Activated CD4-positive, alpha-beta T cell treated with anti-CD3 and anti-CD28 coated beads for 1 hour (primary cell): ENCODE data around the gene IVL.

Experiments
- DNase-seq: peaks from one replicate; pipeline ENCODE4 v3.0.0-alpha.2; 2020

The IVL gene

DNA sequence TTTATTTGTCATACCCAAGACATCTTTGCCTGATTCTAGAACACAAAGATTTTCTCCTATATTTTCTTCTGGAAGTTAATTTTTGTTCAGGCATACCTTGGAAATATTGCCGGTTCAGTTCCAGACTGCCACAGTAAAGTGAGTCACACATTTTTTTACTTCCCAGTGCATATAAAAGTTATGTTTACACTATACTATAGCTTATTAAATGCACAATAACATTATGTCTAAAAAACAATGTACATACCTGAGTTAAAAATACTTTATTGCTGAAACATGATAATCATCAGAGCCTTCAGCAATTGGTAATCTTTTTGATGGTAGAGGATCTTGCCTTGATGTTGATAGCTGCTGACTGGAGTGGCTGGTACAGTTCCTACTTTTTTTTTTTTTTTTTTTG lies 20.2 kb upstream of the IVL start:
- DNase-seq, result no peak

DNA sequence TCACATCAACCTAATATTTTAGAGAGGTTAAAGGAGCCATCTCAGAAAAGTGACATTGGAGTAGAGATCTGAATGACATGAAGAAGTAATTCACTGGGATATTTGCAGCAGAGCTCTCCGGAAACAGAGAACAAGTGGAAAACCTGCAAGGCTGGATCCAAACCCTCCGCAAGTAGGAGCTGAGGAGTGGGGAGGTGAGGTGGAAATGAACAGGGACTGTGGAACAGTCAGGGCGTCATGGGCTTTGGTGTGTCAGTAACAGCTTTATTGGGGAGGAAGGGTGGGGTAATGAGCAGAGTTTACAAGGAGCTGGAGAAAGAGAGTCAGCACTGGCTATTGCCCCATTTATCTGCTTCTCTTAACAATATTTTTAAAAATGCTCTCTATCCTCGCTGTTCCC lies 9.3 kb upstream of the IVL start:
- DNase-seq, result no peak

DNA sequence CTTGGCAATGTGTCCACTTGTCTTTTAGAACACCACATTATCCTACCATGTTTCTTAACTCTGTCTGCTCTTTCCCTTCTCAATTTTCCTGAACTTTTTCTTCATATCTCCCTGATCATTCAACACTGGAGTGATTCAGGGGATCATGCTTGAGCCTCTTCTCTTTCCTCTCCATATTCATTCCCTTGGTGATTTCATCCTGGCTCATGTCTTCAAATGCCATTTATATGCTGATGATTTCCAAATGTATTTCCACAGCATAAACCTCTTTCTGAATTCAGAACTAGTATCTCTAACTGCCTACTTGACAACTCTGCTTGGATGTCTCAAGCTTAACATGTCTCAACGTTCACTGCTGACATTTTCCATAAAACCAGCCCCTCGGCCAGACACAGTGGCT lies 8.5 kb upstream of the IVL start:
- no peak for DNase-seq

DNA sequence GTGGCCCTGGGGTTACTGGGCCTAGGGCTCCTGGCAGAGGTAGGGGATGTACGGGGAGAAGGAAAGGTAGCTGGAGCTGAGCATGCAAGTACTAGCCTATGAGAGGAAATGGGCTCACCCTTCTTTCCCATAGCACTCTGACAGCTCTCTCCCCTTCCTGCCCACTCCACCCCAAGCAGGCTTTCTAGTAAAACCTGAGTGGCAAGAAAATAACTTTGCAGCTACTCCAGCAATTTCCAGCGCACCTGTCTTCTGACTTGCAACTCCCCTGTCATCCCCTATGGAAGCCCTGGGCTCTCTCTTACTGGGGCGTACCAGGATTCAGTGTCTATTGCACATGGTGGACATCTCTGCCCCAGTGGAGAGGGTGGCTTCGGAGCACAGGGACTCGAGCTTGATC lies 6.7 kb upstream of the IVL start:
- DNase-seq, result no peak

DNA sequence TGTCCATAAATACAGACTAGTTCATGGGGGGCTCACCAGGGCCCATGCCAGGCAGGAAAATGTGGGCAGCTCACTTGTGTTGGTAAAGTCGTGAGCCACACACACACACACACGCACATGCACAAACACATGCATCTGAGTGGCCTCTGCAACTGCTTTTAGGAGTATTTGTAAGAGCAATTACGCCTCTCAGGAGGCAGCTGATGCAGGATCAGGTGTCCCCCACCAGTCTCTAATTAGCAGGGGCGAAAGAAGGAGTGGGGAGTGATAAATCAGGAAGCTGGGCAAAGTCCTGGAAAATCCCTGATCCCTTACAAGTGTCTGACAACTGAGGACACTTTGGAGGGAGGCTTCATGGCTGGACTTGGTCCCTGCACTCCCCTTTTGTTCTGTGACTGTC lies 5.7 kb upstream of the IVL start:
- DNase-seq, result no peak

DNA sequence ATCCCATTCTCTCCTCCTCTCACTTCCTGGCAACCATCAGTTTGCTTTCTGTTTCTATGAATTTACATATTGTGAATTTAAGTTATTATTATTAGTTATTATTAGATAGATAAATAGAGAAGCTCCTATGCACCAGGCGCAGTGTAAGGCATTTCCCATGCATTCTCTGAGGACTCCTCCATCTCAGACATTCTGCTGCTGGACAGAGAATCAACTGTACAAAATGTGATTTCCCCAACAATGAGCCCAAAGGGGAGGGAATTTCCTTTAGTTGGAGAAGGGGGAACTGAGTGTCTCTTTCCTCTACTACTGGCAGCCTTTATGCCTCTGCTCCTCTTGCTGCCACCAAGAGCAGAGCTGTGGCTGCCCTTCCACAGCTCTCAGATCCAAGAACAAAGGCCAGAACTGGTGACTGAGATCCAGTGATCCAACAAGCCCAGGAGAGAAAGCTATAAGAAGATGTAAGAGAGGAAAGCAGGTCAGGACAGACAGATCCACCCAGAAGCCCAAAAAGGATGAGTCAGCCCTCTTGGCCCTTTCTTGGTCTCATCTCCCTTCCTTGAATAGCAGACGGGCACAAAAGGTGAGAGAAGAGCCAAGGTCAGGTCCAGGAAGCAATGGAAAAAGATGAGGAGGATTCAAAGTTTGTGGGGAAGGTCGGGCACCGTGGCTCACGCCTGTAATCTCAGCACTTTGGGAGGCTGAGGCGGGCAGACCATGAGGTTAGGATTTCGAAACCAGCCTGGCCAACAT lies 3.5 kb upstream of the IVL start:
- DNase-seq, result no peak

DNA sequence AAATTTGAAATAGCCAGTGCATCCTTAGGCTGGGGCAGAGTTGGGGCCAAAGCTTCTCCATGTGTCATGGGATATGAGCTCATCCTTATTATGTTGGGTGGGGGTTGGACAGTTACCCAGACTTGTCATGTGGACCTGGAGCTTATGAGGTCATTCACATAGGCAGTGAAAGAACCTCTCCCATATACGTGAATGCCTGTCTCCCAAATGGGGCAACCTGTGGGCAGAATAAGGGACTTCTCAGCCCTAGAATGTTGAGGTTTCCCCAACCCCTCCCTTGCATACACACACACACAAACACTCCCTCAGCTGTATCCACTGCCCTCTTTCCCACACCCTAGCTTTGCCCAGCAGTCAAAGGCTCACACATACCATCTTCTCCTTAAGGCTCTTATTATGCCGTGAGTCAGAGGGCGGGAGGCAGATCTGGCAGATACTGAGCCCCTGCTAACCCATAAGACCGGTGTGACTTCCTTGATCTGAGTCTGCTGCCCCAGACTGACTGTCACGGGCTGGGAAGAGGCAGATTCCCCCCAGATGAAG lies 2.3 kb upstream of the IVL start:
- no peak for DNase-seq

DNA sequence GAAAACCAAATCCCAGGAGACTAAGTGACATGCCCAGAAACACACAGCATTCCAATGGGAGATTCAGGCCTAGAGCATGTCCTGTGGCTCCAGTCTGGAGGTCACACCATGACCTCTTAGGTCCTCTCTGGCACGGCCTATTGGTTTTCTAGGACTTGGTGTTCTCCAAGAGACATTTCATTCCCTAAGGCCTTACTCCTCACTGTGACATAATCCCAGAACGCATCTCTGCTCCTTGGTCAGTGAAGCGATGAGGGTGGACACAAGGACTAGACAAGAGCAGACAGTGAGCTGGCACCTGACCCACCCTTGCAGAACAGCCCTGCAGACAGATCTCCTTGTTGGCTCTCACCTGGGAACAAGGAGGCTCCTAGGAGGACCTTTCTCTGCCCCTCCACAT lies 860 bp downstream of the IVL start:
- no peak for DNase-seq

DNA sequence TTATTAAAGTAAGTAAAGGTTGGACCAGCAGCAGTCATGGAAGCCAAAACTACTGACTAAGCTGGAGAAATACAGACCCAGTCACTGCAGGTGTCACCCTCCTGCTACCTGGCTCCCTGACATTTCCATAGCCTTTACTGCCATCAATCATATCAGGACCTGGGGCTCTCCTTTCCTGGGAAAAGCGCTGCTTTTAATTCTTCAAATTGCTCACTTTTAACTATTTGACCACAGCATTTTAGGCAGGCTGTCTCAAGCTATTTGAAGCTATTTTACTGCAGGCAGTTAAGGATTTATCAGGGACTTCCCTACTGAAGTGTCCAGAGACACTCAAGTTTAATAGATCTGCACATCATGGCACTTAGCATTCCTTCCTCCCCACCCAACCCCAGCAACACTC lies 4.1 kb downstream of the IVL start:
- no peak for DNase-seq

DNA sequence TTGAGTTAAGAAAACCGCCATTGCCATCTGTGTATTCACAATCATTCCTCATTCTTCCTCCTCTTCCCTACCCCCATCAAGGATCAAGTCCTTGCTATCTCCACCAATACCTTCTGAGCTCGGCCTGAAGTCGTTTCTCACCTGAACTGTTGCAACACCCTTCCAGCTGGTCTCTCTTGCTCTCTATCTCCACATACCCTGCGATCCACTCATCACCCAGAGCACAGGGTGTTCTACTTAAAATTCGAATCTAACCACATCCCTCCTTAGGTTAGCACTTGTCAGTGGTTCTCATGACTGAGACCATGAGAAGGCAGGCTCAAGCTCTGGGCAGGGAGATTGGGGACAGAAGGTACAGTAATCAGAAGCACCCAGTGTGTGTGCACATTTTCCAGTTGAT lies 4.6 kb downstream of the IVL start:
- DNase-seq, result no peak

DNA sequence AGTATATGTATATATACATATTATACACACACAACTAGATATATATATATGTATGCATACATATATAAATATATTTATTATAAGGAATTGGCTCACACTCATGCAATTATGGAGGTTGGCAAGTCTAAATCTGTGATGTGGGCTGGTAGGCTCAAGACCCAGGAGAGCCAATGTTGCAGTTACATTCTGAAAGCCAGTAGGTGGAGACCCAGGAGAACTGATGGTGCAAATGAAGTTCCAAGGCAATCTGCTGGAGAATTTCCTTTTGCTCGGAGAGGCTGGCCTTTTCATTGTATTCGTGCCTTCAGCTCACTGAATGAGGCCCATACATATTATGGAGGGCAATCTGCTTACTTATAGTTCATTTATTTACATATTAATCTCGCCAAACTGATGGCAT lies 9.4 kb downstream of the IVL start:
- no peak for DNase-seq

DNA sequence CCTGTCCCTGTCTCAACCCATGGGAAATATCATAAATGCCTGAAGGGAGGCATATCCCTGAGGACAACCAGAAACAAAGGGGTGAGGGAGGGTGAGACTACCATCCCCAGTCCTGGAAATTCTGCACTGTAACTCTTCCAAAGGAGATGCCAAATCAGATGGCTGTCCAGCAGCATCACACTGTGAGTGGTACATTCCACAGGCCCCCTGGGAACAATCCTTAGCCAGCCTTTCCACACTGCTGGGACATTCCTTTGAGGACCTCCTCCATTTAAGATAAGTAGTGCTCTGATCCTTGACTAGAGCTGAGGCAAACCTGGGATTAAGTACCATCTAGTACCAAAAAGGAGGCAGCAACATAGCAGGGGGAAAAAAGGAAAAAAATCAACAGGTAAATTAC lies 10.7 kb downstream of the IVL start:
- no peak for DNase-seq

DNA sequence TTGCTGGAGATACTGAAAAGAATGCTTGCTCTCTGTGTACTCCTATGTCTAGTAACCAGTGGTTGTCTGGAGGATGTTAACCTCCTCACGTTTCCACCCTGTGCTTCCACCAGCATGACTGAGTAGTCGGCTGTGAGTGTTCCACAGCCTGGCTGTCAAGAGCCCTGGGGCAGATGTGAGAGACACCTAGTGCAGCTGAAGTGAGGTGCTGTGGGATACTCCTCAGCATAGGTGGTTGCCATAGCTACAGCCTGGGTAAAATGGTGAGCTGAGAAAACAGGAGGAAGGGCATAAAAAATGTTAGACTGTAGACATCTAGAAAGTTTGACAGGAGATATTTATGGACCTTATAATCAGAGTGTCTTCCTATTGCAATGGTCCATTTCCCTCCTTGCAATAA lies 15.8 kb downstream of the IVL start:
- DNase-seq, result no peak

DNA sequence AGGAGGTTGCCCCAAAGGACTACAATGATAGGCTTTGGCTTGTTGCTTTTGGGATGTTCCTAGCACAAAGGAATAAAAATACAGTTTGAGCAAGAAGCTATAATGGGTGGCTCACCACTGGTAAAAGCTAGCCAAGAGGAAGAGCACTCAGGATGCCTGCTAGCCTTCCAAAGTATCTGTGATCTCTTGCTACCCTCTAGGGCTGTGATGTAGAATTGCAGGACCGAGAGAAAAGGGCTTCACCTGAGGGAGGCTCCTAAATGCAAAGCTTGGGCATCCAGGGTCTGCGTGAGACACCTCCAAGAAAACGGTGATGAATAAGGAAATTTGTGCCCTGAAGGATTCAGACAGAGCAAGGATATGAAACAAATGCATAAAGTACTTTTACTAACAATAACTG lies 17.7 kb downstream of the IVL start:
- DNase-seq, result no peak

DNA sequence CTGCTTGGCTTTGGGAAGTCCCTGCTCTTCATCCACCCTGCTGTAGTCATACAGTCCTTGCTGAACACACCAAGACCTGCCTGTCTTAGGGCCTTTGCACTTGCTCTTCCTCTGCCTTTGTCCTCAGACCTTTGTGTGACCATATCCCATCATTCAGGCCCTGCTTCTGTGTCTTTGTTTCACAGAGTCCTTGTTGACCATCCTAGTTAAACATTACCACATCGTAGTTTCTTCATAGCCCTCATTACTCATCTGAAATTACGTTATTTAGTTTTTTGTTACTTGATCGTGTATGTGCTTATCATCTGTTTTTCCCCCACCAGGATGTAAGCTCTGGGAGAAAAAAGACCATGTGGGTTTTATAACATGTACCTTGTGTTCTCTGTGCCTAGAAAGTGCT lies 20.3 kb downstream of the IVL start:
- no peak for DNase-seq

DNA sequence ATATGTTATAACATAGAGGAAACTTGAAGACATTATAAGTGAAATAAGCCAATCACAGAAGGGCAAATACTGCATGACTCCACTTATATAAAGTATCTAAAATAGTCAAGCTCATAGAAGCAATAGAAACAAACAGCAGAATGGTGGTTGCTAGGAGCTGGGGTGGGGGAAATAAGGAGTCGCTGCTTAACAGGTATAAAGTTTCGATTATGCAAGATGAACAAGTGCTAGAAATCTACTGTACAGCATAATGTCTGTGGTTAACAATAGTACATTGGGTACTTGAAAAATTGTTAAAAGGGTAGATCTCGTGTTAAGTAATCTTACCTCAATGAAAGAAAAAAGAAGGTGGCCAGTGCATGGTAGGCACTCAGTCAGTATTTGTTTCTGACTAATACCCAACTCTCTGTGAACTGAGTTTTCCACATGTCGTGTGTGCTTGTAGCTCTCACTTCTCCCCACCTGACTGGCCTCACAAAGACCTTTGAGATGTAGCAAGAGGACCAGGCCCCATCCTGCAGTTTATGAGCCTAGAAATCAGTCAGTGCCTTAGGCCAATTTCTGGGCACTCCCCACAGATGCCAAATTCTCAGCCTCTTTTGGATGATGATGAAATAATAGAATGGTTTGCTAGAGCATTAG lies 23.9 kb downstream of the IVL start:
- DNase-seq, result no peak

DNA sequence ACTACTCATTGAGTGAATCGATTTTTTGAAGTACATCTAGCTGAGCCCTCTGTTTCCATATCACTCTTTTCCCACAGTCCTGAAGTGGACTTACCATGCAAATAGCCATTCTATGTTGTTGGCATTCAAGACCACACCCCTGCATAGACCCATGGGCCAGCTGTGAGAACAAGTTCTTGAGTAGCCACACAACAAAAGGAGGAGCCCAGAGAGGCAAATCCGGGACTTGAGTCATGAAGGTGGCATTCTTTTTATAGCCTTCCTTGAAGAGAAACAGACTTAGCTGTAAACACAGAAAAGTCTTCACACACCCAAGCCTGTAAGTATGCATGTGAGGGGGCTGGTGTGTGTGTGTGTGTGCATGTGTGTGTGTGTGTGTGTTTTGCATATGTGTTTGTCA lies 24.9 kb downstream of the IVL start:
- no peak for DNase-seq

DNA sequence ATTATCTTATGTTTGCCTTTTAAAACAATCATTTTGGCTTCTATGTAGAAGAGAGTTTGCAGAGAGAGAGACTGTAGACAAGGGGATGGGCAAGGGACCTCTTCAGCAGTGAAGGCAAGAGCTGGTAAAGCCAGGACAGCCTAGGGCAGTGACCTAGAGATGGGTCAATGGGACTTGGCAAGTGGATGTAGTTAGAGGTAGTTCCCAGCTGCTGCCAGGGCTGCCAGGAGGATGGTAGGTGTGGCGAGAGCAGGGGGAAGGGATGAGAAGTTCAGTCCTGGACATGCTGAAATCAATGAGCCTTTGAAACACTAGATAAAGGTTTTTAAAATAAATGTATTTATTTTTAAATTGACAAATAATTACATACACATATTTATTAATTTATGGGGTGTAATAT lies 32.3 kb downstream of the IVL start:
- DNase-seq, result no peak

DNA sequence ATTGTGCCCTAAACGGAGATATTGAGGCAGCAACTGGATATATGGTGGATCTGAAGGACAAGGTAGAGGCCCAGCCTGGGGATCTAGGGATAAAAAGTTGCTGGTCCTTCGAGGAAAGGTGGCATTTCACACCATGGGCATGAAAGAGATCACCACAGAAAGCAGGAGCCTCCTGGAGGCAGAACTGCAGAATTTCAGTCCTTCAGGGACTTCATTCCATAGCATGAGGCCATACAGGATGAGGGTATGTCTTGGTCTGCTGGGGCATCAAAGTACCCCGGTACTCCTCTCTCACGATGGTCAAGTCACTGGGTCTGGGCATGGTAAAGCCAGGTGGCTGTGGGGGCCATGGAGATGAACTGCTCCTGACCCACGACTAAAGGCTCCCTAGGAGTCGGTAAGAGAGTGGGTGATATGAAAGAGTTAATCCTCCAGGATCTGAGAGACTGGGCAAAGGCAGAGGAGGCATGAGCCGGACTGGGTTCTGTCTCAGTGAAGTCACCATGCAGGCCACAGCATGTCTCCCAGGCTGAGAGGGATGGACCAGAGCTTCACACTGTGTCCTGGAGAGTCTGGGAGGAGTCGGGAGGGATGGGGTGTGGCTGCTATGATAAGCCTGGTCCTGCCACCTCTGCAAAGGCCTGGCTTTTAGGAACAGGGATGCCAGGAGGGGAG lies 32.8 kb downstream of the IVL start:
- no peak for DNase-seq

DNA sequence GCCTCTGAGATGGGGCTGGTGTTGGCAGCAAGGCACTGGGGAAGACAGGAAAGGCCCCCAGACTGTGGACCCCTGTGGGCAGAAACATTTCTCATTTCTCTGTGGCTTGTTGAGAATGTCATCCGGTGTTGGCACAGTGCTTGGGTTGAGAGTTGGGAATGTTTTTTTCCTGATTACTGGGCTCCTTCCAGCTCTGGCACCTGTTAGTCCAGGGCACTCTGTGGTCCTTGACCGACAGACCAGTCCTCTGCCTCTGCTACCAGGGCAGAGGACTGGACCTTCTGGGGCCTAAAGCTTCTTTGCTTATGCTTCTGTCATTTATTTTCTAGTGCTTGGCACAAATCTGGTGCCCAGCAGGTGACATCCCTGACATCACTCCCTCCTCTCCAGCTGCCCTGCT lies 33.8 kb downstream of the IVL start:
- no peak for DNase-seq

DNA sequence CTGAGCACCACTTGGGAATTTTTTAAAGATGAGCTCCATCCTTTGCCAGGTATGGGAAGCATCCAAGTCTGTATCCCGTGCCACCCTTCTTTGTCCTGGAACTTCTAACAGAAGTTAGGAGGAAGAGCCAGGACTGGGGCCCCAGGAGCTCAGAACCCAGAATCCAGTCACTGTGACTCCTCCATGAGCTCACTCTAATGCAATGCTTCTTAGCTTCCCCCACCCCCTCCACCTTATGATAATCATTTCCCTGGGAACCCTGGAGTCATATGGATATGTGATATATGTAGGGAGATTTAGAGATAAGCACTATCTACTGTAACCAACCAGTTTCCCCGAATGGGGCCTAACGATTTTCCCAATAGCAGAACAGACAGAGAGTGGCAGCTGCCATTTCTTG lies 37.9 kb downstream of the IVL start:
- no peak for DNase-seq

DNA sequence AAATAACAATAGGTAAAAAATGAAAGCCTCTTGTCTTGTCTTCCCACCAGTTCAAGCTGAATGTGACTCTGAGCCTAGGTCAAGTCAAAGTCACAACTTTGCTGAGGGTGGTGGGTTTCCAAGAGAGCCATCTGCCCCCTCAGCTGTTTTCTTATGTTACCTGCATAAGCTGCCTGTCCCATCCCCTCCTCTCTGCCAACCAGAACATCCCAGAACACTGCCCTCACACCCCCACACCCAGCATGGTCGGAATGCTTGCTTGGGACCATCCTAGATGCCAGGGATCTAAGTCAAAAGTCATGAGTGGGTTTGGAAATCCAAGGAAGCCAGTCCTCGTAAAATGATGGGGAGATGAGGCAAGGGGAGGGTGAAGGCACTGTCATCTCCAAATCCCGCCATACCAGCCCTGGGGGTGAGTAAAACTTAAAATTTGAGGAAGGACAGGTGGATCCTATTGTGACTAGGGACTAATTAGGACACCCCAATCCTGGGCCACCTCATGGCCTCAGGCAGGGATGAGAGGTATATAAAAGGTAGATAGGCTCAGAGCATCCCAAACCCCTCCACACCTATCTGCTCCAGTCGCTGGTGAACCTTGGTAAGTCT lies 38.4 kb downstream of the IVL start, which contains the start of gene SPRR5:
SPRR5 (plus strand) TSS at position 556 of the 606 bp plus-strand sequence. CDS start 1,349 bp downstream, outside the sequence.
- no peak for DNase-seq

DNA sequence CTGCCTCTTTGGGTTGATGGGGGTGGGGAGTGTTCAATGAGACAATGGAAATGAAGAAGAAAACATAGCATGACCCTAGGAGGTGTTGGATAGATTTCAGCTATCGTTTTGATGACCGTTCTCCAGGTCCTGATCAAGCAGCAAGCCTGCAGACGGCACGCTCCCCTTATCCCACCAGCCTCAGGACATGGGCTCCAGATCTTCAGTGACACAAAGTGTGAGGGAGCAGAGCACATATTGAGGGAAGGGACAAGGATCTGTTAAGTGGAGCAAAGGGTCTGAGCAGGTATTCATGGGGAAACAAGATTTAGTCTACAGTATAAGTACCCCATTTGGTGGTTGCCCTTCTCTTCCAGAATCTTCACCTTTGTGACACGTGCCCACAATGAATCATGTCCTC lies 43.4 kb downstream of the IVL start:
- DNase-seq, result no peak

DNA sequence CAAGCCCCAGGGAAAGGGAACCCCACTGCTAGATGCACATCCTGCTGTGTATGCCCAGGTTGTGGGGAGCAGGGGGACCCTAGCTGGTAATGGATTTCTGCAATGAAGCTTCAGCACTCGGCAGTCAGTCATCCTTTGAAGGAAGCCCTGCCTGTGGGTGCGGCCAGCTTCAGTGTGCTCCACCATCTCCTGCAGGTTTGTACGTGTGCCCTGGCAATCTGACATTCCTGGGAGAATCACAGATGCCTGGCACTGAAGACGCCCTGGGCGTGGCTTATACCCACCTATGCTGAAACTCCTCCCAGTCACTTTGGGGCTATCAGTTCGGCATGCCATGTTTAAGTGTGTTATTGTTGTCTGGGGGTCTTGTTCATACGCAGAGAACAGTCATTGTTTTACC lies 45.4 kb downstream of the IVL start:
- no peak for DNase-seq
